Measurements from ENCODE around the gene ETHE1.

The ETHE1 gene

GRCh38 chr19:43575156-43575950 lies 48.4 kb upstream of the ETHE1 start, which contains the start of the genes PINLYP and XRCC1:
TSS of gene PINLYP (plus strand) at chr19:43575801. CDS start at chr19:43577192, 1,391 bp downstream.
TSS of gene XRCC1 (minus strand) at chr19:43575527. CDS start at chr19:43575458, 69 bp downstream.
- H3K27ac ChIP-seq (ENCODE audit: low read depth, low read length), result peak within 1 kb of the TSS; percentile 29; the same call in 1 of the 2 replicates
- H3K79me2 ChIP-seq (ENCODE audit: insufficient read depth, low read length), result peaks cover 8% of the 10 kb centered on the region; the same call in 1 of the 2 replicates
- H3K36me3 ChIP-seq (ENCODE audit: low read length), result no peaks in the 10 kb centered on the region
- TF ChIP-seq EZH2phosphoT487 (conservative IDR thresholded peaks at IDR 0.05; ENCODE audit: low read length) (no peak), CTCF (IDR thresholded peaks at IDR 0.05; ENCODE audit: insufficient read depth, low read length, poor library complexity, severe bottlenecking) (no peak)
- H4K20me1 ChIP-seq (ENCODE audit: low read depth, low read length), result no peaks in the 10 kb centered on the region
- H3K9me2 ChIP-seq (replicated peaks; ENCODE audit: insufficient read depth, low read length), result no peaks in the 10 kb centered on the region
- peak within 1 kb of the TSS; percentile 96 for H3K9ac ChIP-seq (ENCODE audit: low read length)
- no peaks in the 10 kb centered on the region for H3K27me3 ChIP-seq (ENCODE audit: low read length)
- H3K4me3 ChIP-seq (ENCODE audit: insufficient read depth, low read length, poor library complexity, severe bottlenecking), result peak within 1 kb of the TSS; percentile 98
- no peaks in the 10 kb centered on the region for H3K9me3 ChIP-seq (ENCODE audit: insufficient read depth, low read length)
- peak within 1 kb of the TSS; percentile 83 for H2AFZ ChIP-seq (ENCODE audit: low read depth, low read length, severe bottlenecking)
- no peaks in the 10 kb centered on the region for H3F3A ChIP-seq (ENCODE audit: insufficient read depth)
- peak within 1 kb of the TSS; percentile 80 for H3K4me2 ChIP-seq (ENCODE audit: low read depth, low read length, poor library complexity, severe bottlenecking)

GRCh38 chr19:43574424-43575155 lies 47.6 kb upstream of the ETHE1 start:
- H3K36me3 ChIP-seq (ENCODE audit: low read length), result no peaks in the 10 kb centered on the region
- peak overlapping the region; percentile 80 for H3K4me2 ChIP-seq (ENCODE audit: low read depth, low read length, poor library complexity, severe bottlenecking)
- H3F3A ChIP-seq (ENCODE audit: insufficient read depth), result no peaks in the 10 kb centered on the region
- H3K9ac ChIP-seq (ENCODE audit: low read length), result peak overlapping the region; percentile 96
- no peaks in the 10 kb centered on the region for H4K20me1 ChIP-seq (ENCODE audit: low read depth, low read length)
- no peak for TF ChIP-seq CTCF (IDR thresholded peaks at IDR 0.05; ENCODE audit: insufficient read depth, low read length, poor library complexity, severe bottlenecking)
- TF ChIP-seq EZH2phosphoT487 (conservative IDR thresholded peaks at IDR 0.05; ENCODE audit: low read length), result no peak
- peak overlapping the region; percentile 98 for H3K4me3 ChIP-seq (ENCODE audit: insufficient read depth, low read length, poor library complexity, severe bottlenecking)
- no peaks in the 10 kb centered on the region for H3K27me3 ChIP-seq (ENCODE audit: low read length)
- H3K9me3 ChIP-seq (ENCODE audit: insufficient read depth, low read length), result no peaks in the 10 kb centered on the region
- no peaks in the 10 kb centered on the region for H3K9me2 ChIP-seq (replicated peaks; ENCODE audit: insufficient read depth, low read length)
- peaks cover 10% of the 10 kb centered on the region; the same call in 1 of the 2 replicates for H3K79me2 ChIP-seq (ENCODE audit: insufficient read depth, low read length)
- peak overlapping the region; percentile 83 for H2AFZ ChIP-seq (ENCODE audit: low read depth, low read length, severe bottlenecking)
- H3K27ac ChIP-seq (ENCODE audit: low read depth, low read length), result no peak overlapping the region; the same call in 1 of the 2 replicates

- TF ChIP-seq CTCF (IDR thresholded peaks at IDR 0.05; ENCODE audit: insufficient read depth, low read length, poor library complexity, severe bottlenecking), result no peak
- TF ChIP-seq EZH2phosphoT487 (conservative IDR thresholded peaks at IDR 0.05; ENCODE audit: low read length), result no peak
- Histone ChIP-seq H3K4me2 (ENCODE audit: low read depth, low read length, poor library complexity, severe bottlenecking) (no peak overlapping the region), H3K9ac (ENCODE audit: low read length) (no peak overlapping the region), H3K4me3 (ENCODE audit: insufficient read depth, low read length, poor library complexity, severe bottlenecking) (no peak overlapping the region), H3K36me3 (ENCODE audit: low read length) (no peaks in the 10 kb centered on the region), H3K27me3 (ENCODE audit: low read length) (no peaks in the 10 kb centered on the region), H2AFZ (ENCODE audit: low read depth, low read length, severe bottlenecking) (no peak overlapping the region), H3K79me2 (ENCODE audit: insufficient read depth, low read length) (peaks cover 11% of the 10 kb centered on the region; the same call in 1 of the 2 replicates), H3K9me3 (ENCODE audit: insufficient read depth, low read length) (no peaks in the 10 kb centered on the region), H3K9me2 (replicated peaks; ENCODE audit: insufficient read depth, low read length) (no peaks in the 10 kb centered on the region), H3F3A (ENCODE audit: insufficient read depth) (no peaks in the 10 kb centered on the region), H3K27ac (ENCODE audit: low read depth, low read length) (no peak overlapping the region), H4K20me1 (ENCODE audit: low read depth, low read length) (no peaks in the 10 kb centered on the region)
Observed at GRCh38 chr19:43572171-43572588, 45.2 kb upstream of the ETHE1 start.

All from SU-DHL-6 (cell line).